Fibroblast of mammary gland (primary cell): ENCODE measurements around the gene FANCC.

Experiments used
- DNase-seq: peaks from one replicate; pipeline ENCODE4 v3.0.0-alpha.2; 2010; ENCODE audit warnings: low read depth
- H3K4me3 ChIP-seq: 2 replicates; pipeline ENCODE4 v1.5.1; 2011; ENCODE audit warnings: low read depth, mild to moderate bottlenecking, low read length, moderate library complexity; ENCODE audit not compliant: control insufficient read depth
- TF ChIP-seq, protein P1 (sequence below): conservative IDR thresholded peaks from 2 replicates; pipeline ENCODE4 v1.5.1; 2011; ENCODE audit warnings: low read depth, low read length, inconsistent platforms; ENCODE audit not compliant: control insufficient read depth, insufficient read depth

Gene FANCC

DNA sequence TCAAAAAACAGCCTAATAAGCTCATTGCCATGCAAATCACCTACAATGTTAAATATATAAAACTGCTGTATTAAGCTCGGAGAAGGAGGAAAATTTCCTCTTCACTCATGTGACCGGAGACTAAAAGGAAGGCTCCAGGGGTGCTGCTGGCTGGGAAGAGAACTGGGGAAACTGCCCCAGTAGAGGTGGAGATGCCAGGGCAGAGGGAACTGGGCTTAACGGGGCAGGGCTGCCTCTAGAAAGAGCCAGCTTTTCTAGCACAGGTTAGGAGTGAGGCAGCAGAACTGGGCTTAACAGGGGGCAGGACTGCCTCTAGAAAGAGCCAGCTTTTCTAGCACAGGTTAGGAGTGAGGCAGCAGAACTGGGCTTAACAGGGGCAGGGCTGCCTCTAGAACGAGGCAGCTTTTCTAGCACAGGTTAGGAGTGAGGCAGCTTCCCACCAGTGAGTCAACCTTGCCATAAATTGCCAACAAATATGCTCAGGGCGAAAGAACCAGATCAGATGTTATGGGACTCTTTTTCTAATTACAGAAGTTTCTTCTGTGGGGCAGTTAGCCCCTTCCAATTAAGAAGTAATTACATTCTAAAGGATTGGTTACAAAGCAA lies 115.3 kb downstream of the FANCC start:
- TF ChIP-seq, protein P1, sequence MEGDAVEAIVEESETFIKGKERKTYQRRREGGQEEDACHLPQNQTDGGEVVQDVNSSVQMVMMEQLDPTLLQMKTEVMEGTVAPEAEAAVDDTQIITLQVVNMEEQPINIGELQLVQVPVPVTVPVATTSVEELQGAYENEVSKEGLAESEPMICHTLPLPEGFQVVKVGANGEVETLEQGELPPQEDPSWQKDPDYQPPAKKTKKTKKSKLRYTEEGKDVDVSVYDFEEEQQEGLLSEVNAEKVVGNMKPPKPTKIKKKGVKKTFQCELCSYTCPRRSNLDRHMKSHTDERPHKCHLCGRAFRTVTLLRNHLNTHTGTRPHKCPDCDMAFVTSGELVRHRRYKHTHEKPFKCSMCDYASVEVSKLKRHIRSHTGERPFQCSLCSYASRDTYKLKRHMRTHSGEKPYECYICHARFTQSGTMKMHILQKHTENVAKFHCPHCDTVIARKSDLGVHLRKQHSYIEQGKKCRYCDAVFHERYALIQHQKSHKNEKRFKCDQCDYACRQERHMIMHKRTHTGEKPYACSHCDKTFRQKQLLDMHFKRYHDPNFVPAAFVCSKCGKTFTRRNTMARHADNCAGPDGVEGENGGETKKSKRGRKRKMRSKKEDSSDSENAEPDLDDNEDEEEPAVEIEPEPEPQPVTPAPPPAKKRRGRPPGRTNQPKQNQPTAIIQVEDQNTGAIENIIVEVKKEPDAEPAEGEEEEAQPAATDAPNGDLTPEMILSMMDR, result no peak
- no peak for DNase-seq
- H3K4me3 ChIP-seq, result no peak overlapping the region

DNA sequence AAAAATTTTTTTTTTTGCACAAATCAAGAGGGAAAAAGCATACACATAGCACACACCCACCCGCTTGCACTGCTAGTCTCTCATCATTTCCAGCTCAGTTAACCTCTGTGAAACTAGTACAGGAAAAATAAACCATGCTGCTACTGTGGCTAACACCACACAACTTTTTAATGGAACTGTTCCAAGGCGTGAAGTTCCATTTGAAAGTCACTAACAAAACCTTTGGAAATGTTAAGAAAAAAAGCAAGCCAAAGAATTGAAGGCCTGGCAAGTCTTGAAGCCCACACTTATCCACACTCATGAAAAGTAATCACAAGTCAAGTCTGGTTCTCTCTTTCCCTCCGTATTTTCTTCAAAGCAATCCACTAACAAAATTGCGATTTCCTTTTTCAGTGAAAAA lies 116.3 kb downstream of the FANCC start:
- no peak for DNase-seq
- no peak overlapping the region for H3K4me3 ChIP-seq
- TF ChIP-seq, protein P1, result no peak

DNA sequence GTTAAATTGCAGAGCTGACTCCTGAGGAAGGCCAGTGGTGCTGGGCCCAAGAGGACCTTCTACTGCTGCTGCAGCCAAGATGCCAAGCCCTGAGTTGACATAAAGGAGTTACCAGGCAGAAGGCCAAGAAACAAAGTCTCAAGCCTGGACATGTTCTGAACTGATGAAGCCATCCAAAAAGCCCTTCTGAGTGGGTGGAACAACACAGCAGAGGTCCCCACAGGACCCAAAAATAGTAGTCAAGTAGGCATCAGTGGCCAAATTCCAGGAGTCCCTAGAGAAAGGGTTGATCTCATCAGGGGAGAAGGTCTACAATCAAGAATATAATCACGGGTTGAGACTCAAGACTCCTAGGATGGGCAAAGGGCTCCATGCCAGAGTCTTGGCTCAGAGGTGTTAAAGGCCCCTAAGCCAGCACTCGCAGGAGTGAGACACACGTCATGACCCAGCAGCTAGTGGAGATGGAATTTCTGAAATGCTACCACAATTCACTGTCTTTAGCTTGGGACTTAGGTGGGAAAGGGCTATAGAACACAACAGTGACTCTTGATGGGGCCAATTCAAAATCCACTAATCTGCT lies 119.7 kb downstream of the FANCC start:
- DNase-seq, result peak; percentile 62
- H3K4me3 ChIP-seq, result no peak overlapping the region
- TF ChIP-seq, protein P1, result no peak

DNA sequence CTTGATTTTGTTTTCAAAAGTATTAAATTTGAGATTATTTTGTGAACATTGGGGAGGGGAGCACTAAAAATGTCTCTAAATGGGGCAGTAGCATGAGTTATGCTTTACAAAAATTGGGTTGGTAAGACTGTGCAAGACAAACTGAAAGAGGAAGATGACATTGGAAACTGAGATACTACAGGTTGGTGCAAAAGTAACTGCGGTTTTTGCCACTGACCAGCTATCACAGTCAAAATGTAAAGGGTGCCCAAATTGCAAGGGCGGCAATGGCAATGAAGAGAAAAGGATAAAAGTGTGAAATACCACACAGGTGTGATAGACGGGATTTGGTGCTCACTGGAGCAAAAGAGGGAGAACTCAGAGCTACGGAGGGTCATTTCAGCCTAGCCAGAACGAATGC lies 124.0 kb downstream of the FANCC start:
- TF ChIP-seq, protein P1, result no peak
- DNase-seq, result no peak
- no peak overlapping the region for H3K4me3 ChIP-seq

DNA sequence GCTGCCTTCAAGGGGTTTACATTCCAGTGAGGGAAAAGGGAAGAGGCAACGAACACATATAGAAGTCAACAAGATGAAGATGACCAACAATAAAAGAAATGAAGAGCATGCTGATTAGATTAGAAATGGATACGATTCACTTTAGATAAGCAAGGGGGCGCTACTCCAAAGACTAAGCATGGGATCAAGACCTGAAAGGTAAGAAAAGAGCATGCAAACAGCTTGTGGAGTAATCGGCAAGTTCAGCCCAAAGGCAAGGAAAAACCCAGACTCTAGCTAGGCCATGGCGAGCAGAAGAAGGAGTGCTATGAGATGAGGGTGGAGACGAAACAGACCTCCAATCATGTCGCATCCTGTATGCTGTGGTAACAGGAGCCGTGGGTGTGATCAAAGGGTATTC lies 124.4 kb downstream of the FANCC start:
- DNase-seq, result no peak
- TF ChIP-seq, protein P1, result peak; percentile 15

DNA sequence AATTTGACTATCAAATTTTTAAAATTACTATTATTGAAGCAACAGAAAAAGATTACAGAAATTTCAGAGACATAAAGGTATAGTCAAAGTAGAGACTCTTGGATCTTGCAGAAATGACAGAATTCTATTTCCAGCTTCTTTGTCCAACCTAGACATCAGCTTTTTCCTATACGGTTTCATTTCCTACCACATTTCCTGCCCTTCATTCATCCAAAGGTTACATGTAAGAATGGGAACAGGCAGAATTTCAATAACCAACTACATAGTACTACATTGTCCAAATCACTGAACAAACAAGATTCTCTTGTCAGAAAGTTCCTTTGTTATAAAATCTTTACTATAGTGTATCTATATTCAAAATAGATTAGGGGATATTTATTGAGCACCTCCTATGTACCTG lies 124.9 kb downstream of the FANCC start:
- DNase-seq, result no peak
- no peak overlapping the region for H3K4me3 ChIP-seq
- TF ChIP-seq, protein P1, result no peak

More for the DNA sequence above, 124.4 kb downstream of the FANCC start:
- no peak overlapping the region for H3K4me3 ChIP-seq
